Thoracic aorta (tissue), 2 donors: Measurements from ENCODE around the gene TNIP1. TPM values are rescaled to one million over a fixed set of nuclear protein-coding genes. Genes with fewer than 3 reads are reported as not detected.

Source experiments
- ATAC-seq: fragments of 150-250 bp; one replicate; pipeline ENCODE4 v1.8.0; 2017; ENCODE audit warnings: low read depth; ENCODE audit not compliant: insufficient number of reproducible peaks, low FRiP score
- DNase-seq: peaks from one replicate; pipeline ENCODE4 v3.0.0-alpha.2; 2020; ENCODE audit warnings: low spot score
- H3K27ac ChIP-seq, 2 donors: fragments of 200-600 bp; sonication (generic); 1 replicate in 1 of 2; 2 replicates in 1 of 2; pipeline ENCODE4 v1.5.1; 2016; ENCODE audit warnings: mild to moderate bottlenecking in 2 of 2, moderate library complexity in 2 of 2
- H3K27me3 ChIP-seq: fragments of 200-600 bp; sonication (generic); replicated peaks from 2 replicates; pipeline ENCODE4 v1.6.0; 2016; ENCODE audit warnings: mild to moderate bottlenecking; ENCODE audit not compliant: insufficient read depth
- H3K36me3 ChIP-seq: fragments of 200-600 bp; sonication (generic); one replicate; pipeline ENCODE4 v1.5.1; 2016
- H3K4me1 ChIP-seq, 2 donors: fragments of 200-600 bp; sonication (generic); 1 replicate in 1 of 2; 2 replicates in 1 of 2; pipeline versions ENCODE4 v1.5.1 to v1.6.0; 2016; ENCODE audit warnings: low read depth in 2 of 2, mild to moderate bottlenecking in 1 of 2; ENCODE audit not compliant: control insufficient read depth in 1 of 2
- H3K4me3 ChIP-seq: fragments of 200-600 bp; sonication (generic); 2 replicates; pipeline ENCODE4 v1.5.1; 2016; ENCODE audit warnings: mild to moderate bottlenecking
- H3K9me3 ChIP-seq: fragments of 200-600 bp; sonication (generic); 2 replicates; pipeline ENCODE4 v1.5.1; 2016
- total RNA-seq, 2 donors: library from RNA; depleted of rRNA; stranded (reverse); fragments of >200 nt; gene quantifications; one replicate each; pipeline versions ENCODE4 v1.1.0 to v1.2.3, GENCODE V29; 2016
- TF ChIP-seq, protein P1 (sequence below): fragments of 200-600 bp; sonication (generic); IDR thresholded peaks from one replicate; pipeline ENCODE4 v1.5.1; 2019; ENCODE audit warnings: antibody characterized with exemption

TNIP1 gene
- total RNA-seq, 2 donors from 2014 or later = 77.4 to 103 TPM

DNA sequence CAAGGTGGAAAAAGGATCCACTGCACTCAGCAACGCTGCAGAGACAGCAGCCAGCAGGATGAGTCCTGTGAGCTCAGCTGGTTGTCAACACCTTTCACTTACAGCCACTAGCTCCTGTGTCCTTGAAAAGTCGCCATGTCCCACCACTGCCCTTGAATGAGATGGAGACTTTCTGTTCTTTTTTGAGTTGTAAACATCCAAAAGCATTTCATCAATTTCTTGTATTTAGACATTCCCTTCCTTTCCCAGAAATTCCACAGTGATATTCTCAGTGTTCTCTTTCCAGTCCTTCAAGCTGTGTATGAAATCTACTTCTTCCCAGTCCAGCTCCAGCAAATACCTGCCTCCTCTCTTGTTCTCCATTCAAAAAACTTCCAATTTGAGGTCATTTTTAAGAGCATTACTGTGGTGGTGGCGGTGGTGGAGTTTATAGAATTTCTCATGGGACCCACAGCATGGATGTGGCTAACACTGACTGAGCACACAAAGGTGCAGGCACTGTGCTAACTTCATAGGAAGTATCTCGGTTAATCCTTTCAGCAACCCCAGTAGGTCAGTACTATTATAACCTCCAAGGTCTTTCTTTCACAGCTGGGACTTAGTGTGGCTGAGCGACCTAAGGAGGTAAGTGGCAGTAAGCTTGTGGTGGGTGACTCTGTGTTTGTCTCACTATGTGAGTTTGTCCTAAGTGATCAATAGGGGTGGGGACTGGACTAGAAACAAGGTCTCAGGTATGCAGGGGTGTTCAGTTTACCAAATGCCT, 75.5 kb downstream of the TNIP1 start:
- DNase-seq = no peak

DNA sequence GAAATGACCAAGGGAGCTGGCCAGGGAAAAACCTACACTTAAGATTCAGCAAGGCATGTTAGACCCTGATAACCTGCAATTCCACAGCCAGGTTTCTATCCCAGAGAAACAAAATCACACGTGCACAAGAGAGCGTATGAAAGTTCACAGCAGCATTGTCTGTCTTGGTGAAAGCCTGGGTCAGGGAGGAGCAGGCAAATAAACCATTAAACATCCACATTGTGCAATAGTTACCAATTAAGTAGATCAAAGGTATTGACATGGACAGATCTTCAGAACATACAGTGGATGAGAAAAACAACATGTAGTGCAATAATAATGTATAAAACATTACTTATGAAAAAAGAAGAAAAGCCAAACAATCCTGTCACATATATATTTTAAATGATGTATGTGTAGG, 76.3 kb downstream of the TNIP1 start:
- Histone ChIP-seq H3K4me3 (no peak overlapping the region), H3K9me3 (no peaks in the 10 kb centered on the region), H3K4me1 (peaks cover 7 to 46% of the 10 kb centered on the region in 2 donors), H3K36me3 (no peaks in the 10 kb centered on the region), H3K27ac (no peak overlapping the region), H3K27me3 (no peaks in the 10 kb centered on the region)
- TF ChIP-seq, protein P1, sequence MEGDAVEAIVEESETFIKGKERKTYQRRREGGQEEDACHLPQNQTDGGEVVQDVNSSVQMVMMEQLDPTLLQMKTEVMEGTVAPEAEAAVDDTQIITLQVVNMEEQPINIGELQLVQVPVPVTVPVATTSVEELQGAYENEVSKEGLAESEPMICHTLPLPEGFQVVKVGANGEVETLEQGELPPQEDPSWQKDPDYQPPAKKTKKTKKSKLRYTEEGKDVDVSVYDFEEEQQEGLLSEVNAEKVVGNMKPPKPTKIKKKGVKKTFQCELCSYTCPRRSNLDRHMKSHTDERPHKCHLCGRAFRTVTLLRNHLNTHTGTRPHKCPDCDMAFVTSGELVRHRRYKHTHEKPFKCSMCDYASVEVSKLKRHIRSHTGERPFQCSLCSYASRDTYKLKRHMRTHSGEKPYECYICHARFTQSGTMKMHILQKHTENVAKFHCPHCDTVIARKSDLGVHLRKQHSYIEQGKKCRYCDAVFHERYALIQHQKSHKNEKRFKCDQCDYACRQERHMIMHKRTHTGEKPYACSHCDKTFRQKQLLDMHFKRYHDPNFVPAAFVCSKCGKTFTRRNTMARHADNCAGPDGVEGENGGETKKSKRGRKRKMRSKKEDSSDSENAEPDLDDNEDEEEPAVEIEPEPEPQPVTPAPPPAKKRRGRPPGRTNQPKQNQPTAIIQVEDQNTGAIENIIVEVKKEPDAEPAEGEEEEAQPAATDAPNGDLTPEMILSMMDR = no peak
- ATAC-seq (no peak), DNase-seq (no peak)

More for the DNA sequence above, 75.5 kb downstream of the TNIP1 start:
- Histone ChIP-seq H3K27me3 (no peaks in the 10 kb centered on the region), H3K36me3 (no peaks in the 10 kb centered on the region), H3K4me1 (peaks cover 7 to 38% of the 10 kb centered on the region in 2 donors), H3K9me3 (no peaks in the 10 kb centered on the region), H3K4me3 (no peak overlapping the region), H3K27ac (peak overlapping the region; percentile 3 to 62)
- ATAC-seq = peak; percentile 17
- TF ChIP-seq, protein P1 = no peak

DNA sequence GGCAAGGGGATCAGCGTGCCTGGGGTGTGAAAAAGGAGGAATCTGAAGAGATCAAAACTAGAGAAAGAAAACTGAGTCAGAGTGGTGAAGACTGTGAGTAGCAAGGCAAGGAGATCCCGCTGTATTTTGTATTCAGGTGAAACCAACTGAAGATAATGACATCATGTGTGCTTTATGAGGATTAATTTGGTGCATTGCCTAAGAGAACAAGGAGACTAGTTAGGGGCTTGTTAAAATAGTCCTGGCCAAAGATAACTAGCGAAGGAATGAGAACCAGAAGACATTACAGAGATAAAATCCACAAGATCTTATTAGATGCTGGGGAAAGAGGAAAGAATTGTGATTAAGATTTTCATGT, 77.4 kb downstream of the TNIP1 start:
- Histone ChIP-seq H3K27me3 (no peaks in the 10 kb centered on the region), H3K27ac (no peak overlapping the region), H3K36me3 (no peaks in the 10 kb centered on the region), H3K4me3 (no peak overlapping the region), H3K9me3 (no peaks in the 10 kb centered on the region), H3K4me1 (peaks cover 7 to 50% of the 10 kb centered on the region in 2 donors)
- no peak for DNase-seq
- TF ChIP-seq, protein P1 = no peak
- no peak for ATAC-seq

DNA sequence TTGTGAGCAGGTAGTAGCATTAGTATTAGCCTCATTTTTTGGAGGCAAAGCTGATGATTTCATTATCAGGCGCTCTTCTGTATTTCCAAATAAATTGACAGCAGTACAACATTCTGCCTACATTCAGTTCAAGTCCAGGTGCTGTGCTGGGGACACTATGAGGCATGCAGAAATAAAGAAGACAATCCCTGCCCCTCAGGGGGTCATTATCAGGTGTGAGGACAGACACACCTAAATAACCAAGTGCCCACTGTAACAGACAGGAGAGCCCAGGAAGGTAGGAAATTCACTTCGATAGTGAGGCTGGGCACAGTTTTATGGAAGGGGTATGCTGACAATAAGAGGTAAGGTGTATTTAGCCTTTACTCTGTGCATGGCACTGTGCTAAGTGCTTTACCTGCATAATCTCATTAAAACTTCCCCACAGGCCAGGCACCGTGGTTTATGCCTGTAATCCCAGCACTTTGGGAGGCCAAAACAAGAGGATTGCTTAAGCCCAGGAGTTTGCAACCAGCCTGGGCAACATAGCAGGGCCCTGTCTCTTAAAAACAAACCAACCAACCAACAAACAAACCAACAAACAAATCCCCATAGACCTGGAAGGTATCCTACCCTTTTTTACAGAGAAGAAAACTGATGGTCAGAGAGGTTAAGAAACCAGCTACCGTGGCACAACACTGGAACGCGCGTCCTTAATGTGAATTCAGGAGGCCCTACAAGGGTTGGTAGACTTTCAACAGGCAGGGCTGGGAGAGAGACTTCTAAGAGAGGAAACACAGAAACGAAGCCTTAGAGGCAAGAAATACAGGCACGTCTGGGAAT, 77.9 kb downstream of the TNIP1 start:
- peaks cover 7 to 50% of the 10 kb centered on the region in 2 donors for H3K4me1 ChIP-seq

DNA sequence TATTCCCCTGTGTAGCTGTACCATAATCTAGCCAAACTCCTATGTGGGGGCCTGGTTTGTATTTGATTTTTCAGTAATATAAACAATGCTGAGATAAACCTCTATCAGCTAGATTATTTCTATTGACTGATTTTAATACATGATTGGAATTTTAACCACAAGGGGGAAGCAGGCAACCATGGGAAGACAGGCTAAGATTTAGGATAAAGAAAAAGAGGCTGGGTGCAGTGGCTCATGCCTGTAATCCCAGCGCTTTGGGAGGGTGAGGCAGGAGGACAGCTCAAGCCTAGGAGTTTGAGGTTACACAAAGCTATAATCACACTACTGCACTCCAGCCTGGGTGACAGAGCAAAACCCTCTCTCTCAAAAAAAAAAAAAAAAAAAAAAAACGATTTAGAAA, 78.6 kb downstream of the TNIP1 start:
- Histone ChIP-seq H3K4me3 (no peak overlapping the region), H3K4me1 (peaks cover 7 to 47% of the 10 kb centered on the region in 2 donors), H3K36me3 (no peaks in the 10 kb centered on the region), H3K27ac (no peak overlapping the region), H3K9me3 (no peaks in the 10 kb centered on the region), H3K27me3 (no peaks in the 10 kb centered on the region)
- TF ChIP-seq, protein P1 = peak; percentile 46
- no peak for ATAC-seq
- no peak for DNase-seq

More for the DNA sequence above, 77.9 kb downstream of the TNIP1 start:
- Histone ChIP-seq H3K27ac (no peak overlapping the region), H3K36me3 (no peaks in the 10 kb centered on the region), H3K4me3 (no peak overlapping the region), H3K27me3 (no peaks in the 10 kb centered on the region), H3K9me3 (no peaks in the 10 kb centered on the region)
- DNase-seq (no peak), ATAC-seq (no peak)
- TF ChIP-seq, protein P1 = no peak
